ENCODE results near the gene SP110. TPM values are rescaled to one million over a fixed set of nuclear protein-coding genes. Genes with fewer than 3 reads are reported as not detected.

The SP110 gene
- total and polyA plus RNA-seq, 9 of the 15 experiments (the other 6 are each of a cell fraction or from before 2014, with no cell fraction given) = 3.6 to 11.0 (median 7.1) TPM

DNA sequence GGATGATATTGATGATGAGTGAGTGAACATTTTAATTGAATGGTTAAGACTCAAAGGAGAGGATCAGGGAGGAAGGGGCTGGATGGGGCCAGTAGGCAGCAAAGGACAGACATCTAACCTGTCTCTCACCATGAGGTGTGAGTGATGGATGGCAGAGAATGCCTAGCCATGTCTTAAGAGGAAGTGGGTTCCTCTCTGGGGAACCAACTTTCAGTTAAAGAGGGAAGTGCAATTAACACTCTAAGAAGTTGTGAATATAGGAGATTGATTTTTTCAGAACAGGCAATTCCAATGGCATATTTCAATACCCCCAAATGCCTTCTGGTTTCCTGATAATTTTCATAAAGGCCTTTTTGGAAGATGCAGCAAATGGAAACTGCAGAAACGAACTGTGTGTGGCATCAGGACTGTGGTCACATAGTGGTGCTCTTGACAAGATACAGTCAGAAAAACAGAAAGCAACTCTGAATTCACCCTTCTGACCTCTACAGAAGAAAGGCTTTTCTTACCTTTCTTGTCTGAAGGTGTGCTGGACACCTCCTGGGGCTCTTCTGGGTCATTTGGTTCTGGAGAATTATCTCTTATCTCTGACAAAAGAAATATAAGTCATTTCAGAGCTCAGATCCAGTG is 10.2 kb downstream of the SP110 start:
- H2AFZ ChIP-seq (ENCODE audit: low read depth, low read length) = no peak overlapping the region

GRCh38 chr2:230208576-230208975 is 11.2 kb downstream of the SP110 start:
- Histone ChIP-seq H3K9me3 (replicated peaks; ENCODE audit: control insufficient read depth, insufficient read depth, low read depth, low read length) (no peaks in the 10 kb centered on the region), H4K20me1 (replicated peaks; ENCODE audit: control insufficient read depth, insufficient read depth, low read length) (no peaks in the 10 kb centered on the region), H3K27me3 (ENCODE audit: control insufficient read depth in 2 of 2, insufficient read depth in 2 of 2, low read length in 2 of 2) (no peaks in the 10 kb centered on the region), H2AFZ (ENCODE audit: low read depth, low read length) (no peak overlapping the region), H3K4me3 (no peak overlapping the region), H3K27ac (ENCODE audit: extremely low read depth, low read depth, low read length) (no peak overlapping the region), H3K79me2 (ENCODE audit: control insufficient read depth, insufficient read depth, low read length) (no peaks in the 10 kb centered on the region), H3K4me2 (ENCODE audit: insufficient read depth, low read length) (no peak overlapping the region), H3K9ac (ENCODE audit: insufficient read depth in 1 of 2, low read depth in 2 of 2, low read length in 2 of 2) (no peak overlapping the region), H3K4me1 (replicated peaks in 1 of 2; ENCODE audit: control insufficient read depth in 2 of 2, insufficient read depth in 2 of 2, low read length in 2 of 2) (no peaks in the 10 kb centered on the region; a peak in 1 of 5 replicates), H3K36me3 (ENCODE audit: control insufficient read depth, insufficient read depth, low read length) (no peaks in the 10 kb centered on the region; the same call in 2 of the 3 replicates), H3K9me1 (ENCODE audit: control insufficient read depth, insufficient read depth, low read length) (no peaks in the 10 kb centered on the region)
- DNase-seq (ENCODE audit: extremely low read depth in 1 of 4, low spot score in 3 of 4) (no peak), ATAC-seq (no peak), FAIRE-seq (no peak)
- POLR2A ChIA-PET = no interaction called here
- BruUV-seq (replicated peaks) = no TSS peak
- CTCF ChIA-PET (ENCODE audit: low intra/inter-chr PET ratio) = no interaction called here
- intact Hi-C loops (cut with micrococcal nuclease) = no loop called here
- in situ Hi-C loops (cut with MboI) = no loop called here
- TF ChIP-seq, protein P1, sequence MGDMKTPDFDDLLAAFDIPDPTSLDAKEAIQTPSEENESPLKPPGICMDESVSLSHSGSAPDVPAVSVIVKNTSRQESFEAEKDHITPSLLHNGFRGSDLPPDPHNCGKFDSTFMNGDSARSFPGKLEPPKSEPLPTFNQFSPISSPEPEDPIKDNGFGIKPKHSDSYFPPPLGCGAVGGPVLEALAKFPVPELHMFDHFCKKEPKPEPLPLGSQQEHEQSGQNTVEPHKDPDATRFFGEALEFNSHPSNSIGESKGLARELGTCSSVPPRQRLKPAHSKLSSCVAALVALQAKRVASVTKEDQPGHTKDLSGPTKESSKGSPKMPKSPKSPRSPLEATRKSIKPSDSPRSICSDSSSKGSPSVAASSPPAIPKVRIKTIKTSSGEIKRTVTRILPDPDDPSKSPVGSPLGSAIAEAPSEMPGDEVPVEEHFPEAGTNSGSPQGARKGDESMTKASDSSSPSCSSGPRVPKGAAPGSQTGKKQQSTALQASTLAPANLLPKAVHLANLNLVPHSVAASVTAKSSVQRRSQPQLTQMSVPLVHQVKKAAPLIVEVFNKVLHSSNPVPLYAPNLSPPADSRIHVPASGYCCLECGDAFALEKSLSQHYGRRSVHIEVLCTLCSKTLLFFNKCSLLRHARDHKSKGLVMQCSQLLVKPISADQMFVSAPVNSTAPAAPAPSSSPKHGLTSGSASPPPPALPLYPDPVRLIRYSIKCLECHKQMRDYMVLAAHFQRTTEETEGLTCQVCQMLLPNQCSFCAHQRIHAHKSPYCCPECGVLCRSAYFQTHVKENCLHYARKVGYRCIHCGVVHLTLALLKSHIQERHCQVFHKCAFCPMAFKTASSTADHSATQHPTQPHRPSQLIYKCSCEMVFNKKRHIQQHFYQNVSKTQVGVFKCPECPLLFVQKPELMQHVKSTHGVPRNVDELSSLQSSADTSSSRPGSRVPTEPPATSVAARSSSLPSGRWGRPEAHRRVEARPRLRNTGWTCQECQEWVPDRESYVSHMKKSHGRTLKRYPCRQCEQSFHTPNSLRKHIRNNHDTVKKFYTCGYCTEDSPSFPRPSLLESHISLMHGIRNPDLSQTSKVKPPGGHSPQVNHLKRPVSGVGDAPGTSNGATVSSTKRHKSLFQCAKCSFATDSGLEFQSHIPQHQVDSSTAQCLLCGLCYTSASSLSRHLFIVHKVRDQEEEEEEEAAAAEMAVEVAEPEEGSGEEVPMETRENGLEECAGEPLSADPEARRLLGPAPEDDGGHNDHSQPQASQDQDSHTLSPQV (IDR thresholded peaks at IDR 0.05) = no peak
- no peak for TF ChIP-seq OTX1 (CRISPR knock-in tag; IDR thresholded peaks at IDR 0.05)
- TF ChIP-seq, protein P2, sequence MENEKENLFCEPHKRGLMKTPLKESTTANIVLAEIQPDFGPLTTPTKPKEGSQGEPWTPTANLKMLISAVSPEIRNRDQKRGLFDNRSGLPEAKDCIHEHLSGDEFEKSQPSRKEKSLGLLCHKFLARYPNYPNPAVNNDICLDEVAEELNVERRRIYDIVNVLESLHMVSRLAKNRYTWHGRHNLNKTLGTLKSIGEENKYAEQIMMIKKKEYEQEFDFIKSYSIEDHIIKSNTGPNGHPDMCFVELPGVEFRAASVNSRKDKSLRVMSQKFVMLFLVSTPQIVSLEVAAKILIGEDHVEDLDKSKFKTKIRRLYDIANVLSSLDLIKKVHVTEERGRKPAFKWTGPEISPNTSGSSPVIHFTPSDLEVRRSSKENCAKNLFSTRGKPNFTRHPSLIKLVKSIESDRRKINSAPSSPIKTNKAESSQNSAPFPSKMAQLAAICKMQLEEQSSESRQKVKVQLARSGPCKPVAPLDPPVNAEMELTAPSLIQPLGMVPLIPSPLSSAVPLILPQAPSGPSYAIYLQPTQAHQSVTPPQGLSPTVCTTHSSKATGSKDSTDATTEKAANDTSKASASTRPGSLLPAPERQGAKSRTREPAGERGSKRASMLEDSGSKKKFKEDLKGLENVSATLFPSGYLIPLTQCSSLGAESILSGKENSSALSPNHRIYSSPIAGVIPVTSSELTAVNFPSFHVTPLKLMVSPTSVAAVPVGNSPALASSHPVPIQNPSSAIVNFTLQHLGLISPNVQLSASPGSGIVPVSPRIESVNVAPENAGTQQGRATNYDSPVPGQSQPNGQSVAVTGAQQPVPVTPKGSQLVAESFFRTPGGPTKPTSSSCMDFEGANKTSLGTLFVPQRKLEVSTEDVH (IDR thresholded peaks at IDR 0.05; ENCODE audit: low read depth, partially characterized antibody) = no peak
- no peak for TF ChIP-seq NBN (IDR thresholded peaks at IDR 0.05; ENCODE audit: low read depth)
- no peak for TF ChIP-seq SREBF2 (CRISPR knock-in tag; IDR thresholded peaks at IDR 0.05)
- no peak for TF ChIP-seq ZC3H11A (IDR thresholded peaks at IDR 0.05; ENCODE audit: low read depth, low read length)
- TF ChIP-seq BMI1 (IDR thresholded peaks at IDR 0.05; ENCODE audit: low read length) = no peak
- TF ChIP-seq HMG20A (CRISPR knock-in tag; conservative IDR thresholded peaks at IDR 0.05) = no peak
- no peak for TF ChIP-seq MCM3 (IDR thresholded peaks at IDR 0.05)

More for the DNA sequence above, 10.2 kb downstream of the SP110 start:
- Histone ChIP-seq H3K27me3 (ENCODE audit: control insufficient read depth in 2 of 2, insufficient read depth in 2 of 2, low read length in 2 of 2) (no peaks in the 10 kb centered on the region), H3K79me2 (ENCODE audit: control insufficient read depth, insufficient read depth, low read length) (no peaks in the 10 kb centered on the region), H3K9ac (ENCODE audit: insufficient read depth in 1 of 2, low read depth in 2 of 2, low read length in 2 of 2) (no peak overlapping the region), H4K20me1 (replicated peaks; ENCODE audit: control insufficient read depth, insufficient read depth, low read length) (no peaks in the 10 kb centered on the region), H3K36me3 (ENCODE audit: control insufficient read depth, insufficient read depth, low read length) (no peaks in the 10 kb centered on the region; the same call in 2 of the 3 replicates), H3K4me2 (ENCODE audit: insufficient read depth, low read length) (no peak overlapping the region), H3K4me1 (replicated peaks in 1 of 2; ENCODE audit: control insufficient read depth in 2 of 2, insufficient read depth in 2 of 2, low read length in 2 of 2) (no peaks in the 10 kb centered on the region; a peak in 1 of 5 replicates), H3K27ac (ENCODE audit: extremely low read depth, low read depth, low read length) (no peak overlapping the region), H3K9me1 (ENCODE audit: control insufficient read depth, insufficient read depth, low read length) (no peaks in the 10 kb centered on the region), H3K9me3 (replicated peaks; ENCODE audit: control insufficient read depth, insufficient read depth, low read depth, low read length) (no peaks in the 10 kb centered on the region), H3K4me3 (no peak overlapping the region)
- ChIA-PET POLR2A (no interaction called here), CTCF (ENCODE audit: low intra/inter-chr PET ratio) (no interaction called here)
- FAIRE-seq = no peak
- no TSS peak for BruUV-seq (replicated peaks)
- WGBS (ENCODE audit: insufficient coverage, low coverage, missing lambda C conversion rate) = 33% methylated on average over 1 of the region's 1 CpG
- ATAC-seq = no peak
- no peak for DNase-seq (ENCODE audit: extremely low read depth in 1 of 4, low spot score in 3 of 4)
- intact Hi-C loops (cut with micrococcal nuclease) = no loop called here
- TF ChIP-seq ZNF445 (CRISPR knock-in tag; IDR thresholded peaks at IDR 0.05; ENCODE audit: low read depth) (no peak), SPI1 (IDR thresholded peaks at IDR 0.05; ENCODE audit: borderline replicate concordance, low read depth, low read length) (peak; percentile 67; the same call in 1 of the 2 replicates)
- in situ Hi-C loops (cut with MboI) = no loop called here

Data from K562 (cell line).